ENCODE data around the gene MYOZ3.

Gene MYOZ3

GRCh38 chr5:150627731-150628545, 33.1 kb upstream of the MYOZ3 start:
- no peak for DNase-seq

- DNase-seq, result no peak
Measured at GRCh38 chr5:150628936-150629485, 32.0 kb upstream of the MYOZ3 start.

- no peak for DNase-seq
Measured at GRCh38 chr5:150630016-150630415, 31.0 kb upstream of the MYOZ3 start.

- no peak for DNase-seq
Measured at GRCh38 chr5:150630461-150631325, 30.4 kb upstream of the MYOZ3 start.

- no peak for DNase-seq
Measured at GRCh38 chr5:150631326-150631701, 29.7 kb upstream of the MYOZ3 start.

GRCh38 chr5:150632305-150633160, 28.5 kb upstream of the MYOZ3 start:
- no peak for DNase-seq

- DNase-seq, result no peak
Measured at GRCh38 chr5:150633429-150633828, 27.6 kb upstream of the MYOZ3 start.

GRCh38 chr5:150636391-150637244, 24.4 kb upstream of the MYOZ3 start:
- DNase-seq, result no peak

GRCh38 chr5:150637245-150638052, 23.6 kb upstream of the MYOZ3 start:
- DNase-seq, result no peak

- DNase-seq, result no peak
Measured at GRCh38 chr5:150638053-150638444, 23.0 kb upstream of the MYOZ3 start.

GRCh38 chr5:150638488-150639376, 22.3 kb upstream of the MYOZ3 start:
- DNase-seq, result no peak

GRCh38 chr5:150639377-150639692, 21.7 kb upstream of the MYOZ3 start:
- DNase-seq, result no peak

GRCh38 chr5:150639751-150640150, 21.3 kb upstream of the MYOZ3 start:
- no peak for DNase-seq

- DNase-seq, result no peak
Measured at GRCh38 chr5:150640311-150641005, 20.6 kb upstream of the MYOZ3 start, which contains the start of gene SYNPO. SYNPO (plus strand) TSS chr5:150640660; CDS start chr5:150648276, 7,616 bp downstream.

GRCh38 chr5:150641006-150641570, 20.0 kb upstream of the MYOZ3 start:
- DNase-seq, result no peak

- DNase-seq, result no peak
Measured at GRCh38 chr5:150641824-150642566, 19.1 kb upstream of the MYOZ3 start.

- DNase-seq, result no peak
Measured at GRCh38 chr5:150642567-150642927, 18.5 kb upstream of the MYOZ3 start.

Measured in NCI-H526 (cell line).